Cardiac septum (tissue), 1 donor: Measurements from ENCODE around the gene ZGRF1. TPM values are rescaled to one million over a fixed set of nuclear protein-coding genes. Genes with fewer than 3 reads are reported as not detected.
A peak's percentile ranks its signal among the peaks of the same experiment; 100 is the strongest.
"Not testable (repeated sequence)": the region's sequence is repeated elsewhere in the genome, so short reads cannot be mapped to it uniquely, and the experiment has no call there.

Experiments used
- DNase-seq: peaks from one replicate; pipeline ENCODE4 v3.0.0-alpha.2; 2020; ENCODE audit warnings: low spot score
- intact Hi-C: fragments of 100-400 bp; cut with DNase I; formaldehyde crosslinking; loops from one replicate; pipeline ENCODE4 v1.14.0; 2022
- microRNA-seq: library from miRNA; unstranded; fragments of <30 nt; microRNA quantifications from one replicate; pipeline ENCODE4 v1.2.0, GENCODE V29; 2020
- total RNA-seq: library from RNA; stranded (reverse); fragmentation: NEBNext Ultra II Directional; extraction: Animal tissue kit (Norgen Biotek cat#: 25700); gene quantifications from one replicate; pipeline ENCODE4 v1.2.1, GENCODE V29; 2021
- donor health status: DM: no; HTN: no; CAD: no.

Gene ZGRF1
- total RNA-seq, 1 donor from 2014 or later: 2.8 TPM

GRCh38 chr4:112509243-112510141, 127.2 kb downstream of the ZGRF1 start:
- intact Hi-C loops: no loop called here

GRCh38 chr4:112508356-112508755, 128.4 kb downstream of the ZGRF1 start:
- no peak for DNase-seq
- intact Hi-C loops: no loop called here

More at GRCh38 chr4:112509243-112510141, 127.2 kb downstream of the ZGRF1 start:
- DNase-seq: no peak

GRCh38 chr4:112504807-112505206, 131.9 kb downstream of the ZGRF1 start:
- intact Hi-C loops: no loop called here
- DNase-seq: no peak

GRCh38 chr4:112502871-112503270, 133.8 kb downstream of the ZGRF1 start:
- no peak for DNase-seq
- intact Hi-C loops: no loop called here

GRCh38 chr4:112492321-112492720, 144.4 kb downstream of the ZGRF1 start:
- intact Hi-C loops: no loop called here
- no peak for DNase-seq

GRCh38 chr4:112490808-112491207, 145.9 kb downstream of the ZGRF1 start:
- intact Hi-C loops, DNase-seq: not testable (repeated sequence)

Small RNAs within 50 kb of the gene (microRNA-seq; reads per million reads assigned to microRNA genes)
- gene MIR302A (243 reads per million, percentile 66 among the genes with 10 or more reads in this experiment), gene MIR302B (342 reads per million, percentile 74 among the genes with 10 or more reads in this experiment), gene MIR302C (32.9 reads per million, percentile 45 among the genes with 10 or more reads in this experiment), gene MIR302D (159 reads per million, percentile 62 among the genes with 10 or more reads in this experiment), gene MIR367 (not detected)

Other genes starting within 250 kb of the ZGRF1 start
- not detected for gene NEUROG2, start 120.7 kb downstream of the ZGRF1 start, total RNA-seq
- gene LARP7, start 234 bp upstream of the ZGRF1 start, total RNA-seq: 52.9 TPM